HEK293 (cell line): Measurements from ENCODE around the gene ABL2.
"Not testable (repeated sequence)": the region's sequence is repeated elsewhere in the genome, so short reads cannot be mapped to it uniquely, and the experiment has no call there.

ENCODE experiments used
- CTCF ChIA-PET: fragments of 350-600 bp; formaldehyde crosslinking; extraction: SDS; loops from one replicate; lab custom pipeline; 2021; ENCODE audit warnings: antibody characterized with exemption; lab: Yijun Ruan, JAX
- POLR2A ChIA-PET: fragments of 300-600 bp; formaldehyde crosslinking; extraction: SDS; loops from one replicate; lab custom pipeline; 2020; ENCODE audit warnings: antibody characterized with exemption, inconsistent platforms; lab: Yijun Ruan, JAX
- H3K27ac ChIP-seq: fragments of 200-500 bp; sonication (Bioruptor generic); 2 replicates; pipeline ENCODE4 v1.5.1; 2014; ENCODE audit warnings: low read depth, low read length, control low read depth, inconsistent platforms; ENCODE audit errors: extremely low read depth
- H3K36me3 ChIP-seq, 2 experiments: fragments of 200-500 bp in 1 of 2; sonication (Bioruptor generic) in 1 of 2; 1 replicate in 1 of 2; 2 replicates in 1 of 2; pipeline ENCODE4 v1.5.1; 2014 to 2017; ENCODE audit warnings: inconsistent platforms in 2 of 2, low read length in 2 of 2; ENCODE audit not compliant: control insufficient read depth in 2 of 2, insufficient read depth in 1 of 2
- H3K4me1 ChIP-seq: fragments of 200-500 bp; sonication (Bioruptor generic); 2 replicates; pipeline ENCODE4 v1.5.1; 2014; ENCODE audit warnings: mild to moderate bottlenecking, low read length, inconsistent platforms; ENCODE audit not compliant: control insufficient read depth, insufficient read depth
- H3K4me3 ChIP-seq: 2 replicates; pipeline ENCODE4 v1.5.1; 2011; ENCODE audit warnings: low read depth, mild to moderate bottlenecking, control low read depth, low read length, moderate library complexity
- H3K9me3 ChIP-seq: fragments of 200-500 bp; sonication (Bioruptor generic); 2 replicates; pipeline ENCODE4 v1.5.1; 2014; ENCODE audit warnings: low read depth, low read length, inconsistent platforms; ENCODE audit not compliant: control insufficient read depth, insufficient read depth
- EGR2 ChIP-seq: fragments of 450-650 bp; formaldehyde crosslinking; IDR thresholded peaks from 2 replicates; pipeline ENCODE4 v1.5.1; 2016; ENCODE audit warnings: low read depth, missing biosample characterization, missing genetic modification characterization
- MZF1 ChIP-seq: fragments of 450-650 bp; formaldehyde crosslinking; IDR thresholded peaks from 2 replicates; pipeline ENCODE4 v1.5.1; 2017; ENCODE audit warnings: missing biosample characterization, missing genetic modification characterization, borderline replicate concordance
- PRDM2 ChIP-seq: fragments of 450-650 bp; formaldehyde crosslinking; IDR thresholded peaks from 2 replicates; pipeline ENCODE4 v1.5.1; 2016; ENCODE audit warnings: missing biosample characterization, missing genetic modification characterization, borderline replicate concordance
- SETDB1 ChIP-seq: IDR thresholded peaks from one replicate; pipeline ENCODE4 v1.6.1; 2017; ENCODE audit warnings: mild to moderate bottlenecking, low read length, moderate library complexity, mixed read lengths; ENCODE audit not compliant: insufficient read length
- ZBTB21 ChIP-seq: fragments of 450-650 bp; formaldehyde crosslinking; IDR thresholded peaks from 2 replicates; pipeline ENCODE4 v1.5.1; 2017; ENCODE audit warnings: missing biosample characterization, missing genetic modification characterization
- ZNF175 ChIP-seq: fragments of 450-650 bp; formaldehyde crosslinking; IDR thresholded peaks from 2 replicates; pipeline ENCODE4 v1.5.1; 2016; ENCODE audit warnings: missing biosample characterization, missing genetic modification characterization
- ZNF202 ChIP-seq: fragments of 450-650 bp; formaldehyde crosslinking; IDR thresholded peaks from 2 replicates; pipeline ENCODE4 v1.5.1; 2016; ENCODE audit warnings: missing biosample characterization, missing genetic modification characterization, borderline replicate concordance
- ZNF433 ChIP-seq: fragments of 450-650 bp; formaldehyde crosslinking; IDR thresholded peaks from 2 replicates; pipeline ENCODE4 v1.5.1; 2016; ENCODE audit warnings: missing biosample characterization, missing genetic modification characterization, low read depth
- ZNF555 ChIP-seq: fragments of 450-650 bp; formaldehyde crosslinking; conservative IDR thresholded peaks from 2 replicates; pipeline ENCODE4 v1.5.1; 2017; ENCODE audit warnings: missing biosample characterization, mild to moderate bottlenecking, missing genetic modification characterization, inconsistent platforms
- ZNF658 ChIP-seq: fragments of 450-650 bp; formaldehyde crosslinking; IDR thresholded peaks from 2 replicates; pipeline ENCODE4; 2016; ENCODE audit warnings: missing biosample characterization, missing genetic modification characterization
- ZNF670 ChIP-seq: fragments of 450-650 bp; formaldehyde crosslinking; IDR thresholded peaks from 2 replicates; pipeline ENCODE4 v1.5.1; 2016; ENCODE audit warnings: missing biosample characterization, missing genetic modification characterization, low read depth
- ZNF785 ChIP-seq: fragments of 450-650 bp; formaldehyde crosslinking; IDR thresholded peaks from 2 replicates; pipeline ENCODE4 v1.5.1; 2016; ENCODE audit warnings: missing biosample characterization, missing genetic modification characterization
- TF ChIP-seq, protein P1 (sequence below): fragments of 450-650 bp; formaldehyde crosslinking; IDR thresholded peaks from 2 replicates; pipeline ENCODE4 v1.5.1; 2016; ENCODE audit warnings: missing biosample characterization, missing genetic modification characterization

ABL2 gene

DNA sequence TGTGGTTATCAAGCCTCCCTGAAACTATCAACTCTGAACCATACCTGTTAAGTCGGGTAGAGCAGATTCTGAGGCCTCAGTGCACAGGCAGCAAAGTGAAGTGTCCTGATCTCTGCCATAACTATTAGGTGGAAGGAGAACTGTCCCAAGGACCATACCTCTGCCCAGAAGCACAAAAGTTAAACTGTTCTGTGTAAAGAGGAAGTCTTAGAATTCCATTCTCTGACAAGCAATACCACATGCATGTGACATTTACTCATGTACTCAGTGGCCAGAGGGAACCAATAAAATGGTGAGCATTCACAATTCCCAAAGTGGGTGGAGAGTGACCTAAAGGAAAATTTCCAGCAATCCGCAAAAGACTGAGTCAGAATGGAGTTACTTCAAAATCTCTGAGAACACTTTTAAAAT lies 86.6 kb downstream of the ABL2 start:
- CTCF ChIA-PET = interaction anchor here (0.6 kb wide), 1 partner anchor 845 kb away, joined by 6 read pairs; no protein-coding TSS in a partner anchor
- no peak for TF ChIP-seq SETDB1
- TF ChIP-seq ZNF670 = no peak
- no peak for TF ChIP-seq ZNF555 (tag by site-specific recombination)
- TF ChIP-seq ZBTB21 (tag by site-specific recombination) = no peak
- TF ChIP-seq ZNF785 (tag by site-specific recombination) = no peak
- TF ChIP-seq, protein P1, sequence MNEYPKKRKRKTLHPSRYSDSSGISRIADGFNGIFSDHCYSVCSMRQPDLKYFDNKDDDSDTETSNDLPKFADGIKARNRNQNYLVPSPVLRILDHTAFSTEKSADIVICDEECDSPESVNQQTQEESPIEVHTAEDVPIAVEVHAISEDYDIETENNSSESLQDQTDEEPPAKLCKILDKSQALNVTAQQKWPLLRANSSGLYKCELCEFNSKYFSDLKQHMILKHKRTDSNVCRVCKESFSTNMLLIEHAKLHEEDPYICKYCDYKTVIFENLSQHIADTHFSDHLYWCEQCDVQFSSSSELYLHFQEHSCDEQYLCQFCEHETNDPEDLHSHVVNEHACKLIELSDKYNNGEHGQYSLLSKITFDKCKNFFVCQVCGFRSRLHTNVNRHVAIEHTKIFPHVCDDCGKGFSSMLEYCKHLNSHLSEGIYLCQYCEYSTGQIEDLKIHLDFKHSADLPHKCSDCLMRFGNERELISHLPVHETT (tag by site-specific recombination) = no peak

DNA sequence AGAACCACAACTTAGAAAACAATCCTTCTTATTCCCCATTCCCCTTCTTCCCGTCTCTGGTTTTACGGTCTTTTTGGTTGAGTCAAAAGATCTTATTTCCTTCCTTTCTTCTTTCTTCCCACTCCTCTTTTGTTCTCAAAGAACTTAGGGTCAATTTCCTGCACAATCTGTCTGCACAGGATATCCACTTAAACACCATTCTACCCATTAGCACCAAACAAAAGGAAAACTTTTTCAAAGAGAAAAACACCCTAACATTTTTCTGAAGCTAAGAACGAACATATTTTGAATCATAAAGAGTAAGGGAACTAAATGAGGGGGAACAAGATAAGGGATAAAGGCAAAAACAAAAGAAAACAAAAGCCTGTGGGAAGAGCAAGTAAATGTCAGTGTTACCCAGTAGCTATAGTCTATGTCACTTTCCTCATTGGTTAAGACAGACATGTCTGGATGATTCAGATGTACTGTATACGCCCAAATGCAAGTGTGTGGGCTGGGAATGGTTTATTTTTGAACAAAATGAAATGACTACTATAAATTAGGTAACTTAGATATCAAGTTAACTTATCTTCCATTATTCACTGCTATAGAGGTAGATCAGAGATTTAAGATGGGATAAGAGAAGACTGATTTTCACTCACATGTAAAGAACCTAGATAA lies 87.8 kb downstream of the ABL2 start:
- TF ChIP-seq PRDM2 (tag by site-specific recombination) = no peak
- TF ChIP-seq EGR2 (tag by site-specific recombination) = 0 out of 2 replicates have a peak, but pooled peaks have one; percentile 34
- TF ChIP-seq ZNF175 (tag by site-specific recombination) = no peak
- TF ChIP-seq ZNF658 = no peak
- no peak for TF ChIP-seq ZNF433 (tag by site-specific recombination)
- TF ChIP-seq MZF1 (tag by site-specific recombination) = peak; percentile 62; the same call in 1 of the 2 replicates
- no peak overlapping the region for H3K27ac ChIP-seq
- H3K36me3 ChIP-seq = no peaks in the 10 kb centered on the region
- no peak overlapping the region for H3K4me3 ChIP-seq
- ChIA-PET CTCF (no interaction called here), POLR2A (no interaction called here)
- H3K9me3 ChIP-seq = no peaks in the 10 kb centered on the region
- peaks cover 5% of the 10 kb centered on the region; the same call in 1 of the 2 replicates for H3K4me1 ChIP-seq

More for the DNA sequence above, 86.6 kb downstream of the ABL2 start:
- POLR2A ChIA-PET = no interaction called here
- no peak overlapping the region for H3K27ac ChIP-seq
- H3K4me3 ChIP-seq = peak overlapping the region; percentile 10; the same call in 1 of the 2 replicates
- peaks cover 5% of the 10 kb centered on the region; the same call in 1 of the 2 replicates for H3K4me1 ChIP-seq
- no peaks in the 10 kb centered on the region for H3K36me3 ChIP-seq
- no peaks in the 10 kb centered on the region for H3K9me3 ChIP-seq

DNA sequence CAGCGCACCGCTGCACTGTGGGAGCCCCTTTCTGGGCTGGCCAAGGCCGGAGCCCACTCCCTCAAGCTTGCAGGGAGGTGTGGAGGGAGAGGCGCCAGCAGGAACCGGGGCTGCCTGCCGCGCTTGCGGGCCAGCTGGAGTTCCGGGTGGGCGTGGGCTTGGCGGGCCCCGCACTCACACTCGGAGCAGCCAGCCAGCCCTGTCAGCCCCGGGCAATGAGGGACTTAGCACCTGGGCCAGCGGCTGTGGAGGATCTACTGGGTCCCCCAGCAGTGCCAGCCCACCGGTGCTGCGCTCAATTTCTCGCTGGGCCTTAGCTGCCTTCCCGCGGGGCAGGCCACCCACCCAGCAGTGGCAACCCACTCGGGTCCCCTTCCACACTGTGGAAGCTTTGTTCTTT lies 90.7 kb downstream of the ABL2 start:
- H3K9me3 ChIP-seq, H3K4me3 ChIP-seq, H3K4me1 ChIP-seq, H3K36me3 ChIP-seq, POLR2A ChIA-PET, H3K27ac ChIP-seq: not testable (repeated sequence)
- CTCF ChIA-PET = interaction anchor here (0.9 kb wide), 1 partner anchor 18 kb away, joined by 3 read pairs; no protein-coding TSS in a partner anchor
- TF ChIP-seq ZNF202 = peak; percentile 65; the same call in 1 of the 2 replicates
